ENCODE results near the gene IGSF9B. TPM values are rescaled to one million over a fixed set of nuclear protein-coding genes. Genes with fewer than 3 reads are reported as not detected.

IGSF9B gene
- total and polyA plus RNA-seq, 4 donors, result 0.07 to 0.33 (median 0.09) TPM; not detected in 1

- no peaks in the 10 kb centered on the region for H3K4me1 ChIP-seq (ENCODE audit: control insufficient read depth in 4 of 4, insufficient read depth in 4 of 4, low read length in 3 of 4)
- 90% methylated on average over 13 of the region's 13 CpGs for WGBS
- H3K36me3 ChIP-seq (ENCODE audit: control insufficient read depth in 4 of 4, insufficient read depth in 3 of 4, low read depth in 1 of 4, low read length in 3 of 4), result no peaks in the 10 kb centered on the region
- H3K27me3 ChIP-seq (ENCODE audit: control insufficient read depth in 4 of 4, insufficient read depth in 4 of 4, low read length in 3 of 4), result peaks cover 0 to 3% (median 0%) of the 10 kb centered on the region in 4 donors
- H3K27ac ChIP-seq (ENCODE audit: low read depth in 1 of 2, low read length in 2 of 2), result no peak overlapping the region
- H3K9ac ChIP-seq (ENCODE audit: low read depth in 1 of 2, low read length in 2 of 2), result no peak overlapping the region
- DNase-seq (ENCODE audit: low spot score), result no peak
- peaks cover 0 to 4% (median 0%) of the 10 kb centered on the region in 4 donors for H3K9me3 ChIP-seq (ENCODE audit: control insufficient read depth in 4 of 4, low read length in 3 of 4)
- H3K4me3 ChIP-seq (ENCODE audit: low read depth in 1 of 3, low read length in 3 of 3), result no peak overlapping the region
- TF ChIP-seq HNF4A (conservative IDR thresholded peaks at IDR 0.05), result no peak
- no peak for TF ChIP-seq RAD21 (IDR thresholded peaks at IDR 0.05)
- no peak for TF ChIP-seq JUND (IDR thresholded peaks at IDR 0.05)
- TF ChIP-seq FOXA2 (IDR thresholded peaks at IDR 0.05), result no peak
- no peak for TF ChIP-seq MAX (IDR thresholded peaks at IDR 0.05)
- TF ChIP-seq, protein P1, sequence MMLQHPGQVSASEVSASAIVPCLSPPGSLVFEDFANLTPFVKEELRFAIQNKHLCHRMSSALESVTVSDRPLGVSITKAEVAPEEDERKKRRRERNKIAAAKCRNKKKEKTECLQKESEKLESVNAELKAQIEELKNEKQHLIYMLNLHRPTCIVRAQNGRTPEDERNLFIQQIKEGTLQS (IDR thresholded peaks at IDR 0.05), result no peak
- no peak for TF ChIP-seq HNF4G (IDR thresholded peaks at IDR 0.05)
- TF ChIP-seq YY1 (IDR thresholded peaks at IDR 0.05), result no peak
Measured at GRCh38 chr11:133993921-133994320, 37.2 kb upstream of the IGSF9B start.

DNA sequence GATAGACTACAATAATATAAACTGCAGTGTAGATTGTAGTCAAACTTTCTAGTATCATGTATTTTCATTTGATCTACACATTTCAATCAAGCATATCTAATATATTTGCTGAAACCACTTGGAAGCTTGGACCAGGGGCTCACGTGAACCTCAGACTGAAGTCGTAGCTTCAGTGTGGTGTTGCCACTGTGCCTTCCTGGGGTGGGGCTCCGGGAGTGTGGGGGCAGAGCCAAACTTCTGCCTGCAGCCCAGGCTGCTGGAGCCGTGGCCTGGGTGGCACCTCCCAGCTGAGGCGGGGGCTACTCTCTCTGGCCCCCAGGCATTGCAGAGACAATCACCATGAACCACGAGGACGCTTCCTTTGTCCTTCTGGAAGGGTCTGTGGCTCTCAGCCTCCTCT lies 36.3 kb upstream of the IGSF9B start:
- no peak for DNase-seq (ENCODE audit: low spot score)
- H3K4me1 ChIP-seq (ENCODE audit: control insufficient read depth in 4 of 4, insufficient read depth in 4 of 4, low read length in 3 of 4), result no peaks in the 10 kb centered on the region
- H3K36me3 ChIP-seq (ENCODE audit: control insufficient read depth in 4 of 4, insufficient read depth in 3 of 4, low read depth in 1 of 4, low read length in 3 of 4), result no peaks in the 10 kb centered on the region
- H3K27me3 ChIP-seq (ENCODE audit: control insufficient read depth in 4 of 4, insufficient read depth in 4 of 4, low read length in 3 of 4), result peaks cover 0 to 3% (median 0%) of the 10 kb centered on the region in 4 donors
- 79% methylated on average over 7 of the region's 7 CpGs for WGBS
- no peak overlapping the region for H3K27ac ChIP-seq (ENCODE audit: low read depth in 1 of 2, low read length in 2 of 2)
- no peak overlapping the region for H3K4me3 ChIP-seq (ENCODE audit: low read depth in 1 of 3, low read length in 3 of 3)
- H3K9ac ChIP-seq (ENCODE audit: low read depth in 1 of 2, low read length in 2 of 2), result no peak overlapping the region
- TF ChIP-seq SP1 (IDR thresholded peaks at IDR 0.05) (no peak), TAF1 (conservative IDR thresholded peaks at IDR 0.05) (no peak), CTCF (IDR thresholded peaks at IDR 0.05; ENCODE audit: low read depth, low read length, missing input control) (no peak), REST (IDR thresholded peaks at IDR 0.05) (no peak), EGR1 (IDR thresholded peaks at IDR 0.05; ENCODE audit: low read depth in 2 of 2) (no peak), GABPA (IDR thresholded peaks at IDR 0.05 in 1 of 2, conservative IDR thresholded peaks at IDR 0.05 in 1 of 2) (no peak), RXRA (IDR thresholded peaks at IDR 0.05) (no peak), JUND (IDR thresholded peaks at IDR 0.05) (no peak), NR2F2 (IDR thresholded peaks at IDR 0.05) (no peak), FOXA1 (IDR thresholded peaks at IDR 0.05) (no peak), YY1 (IDR thresholded peaks at IDR 0.05) (no peak), HNF4G (IDR thresholded peaks at IDR 0.05) (no peak), RAD21 (IDR thresholded peaks at IDR 0.05) (no peak)
- TF ChIP-seq, protein P1 (IDR thresholded peaks at IDR 0.05), result no peak
- peaks cover 0 to 4% (median 0%) of the 10 kb centered on the region in 4 donors for H3K9me3 ChIP-seq (ENCODE audit: control insufficient read depth in 4 of 4, low read length in 3 of 4)

Measured in liver (tissue), 9 donors.